ENCODE measurements around the gene JPH2. TPM values are rescaled to one million over a fixed set of nuclear protein-coding genes. Genes with fewer than 3 reads are reported as not detected.
"Not testable (repeated sequence)": the region's sequence is repeated elsewhere in the genome, so short reads cannot be mapped to it uniquely, and the experiment has no call there.

The JPH2 gene
- total RNA-seq, 2 donors from 2014 or later = 131 to 168 TPM

GRCh38 chr20:44199877-44200276 is 12.9 kb upstream of the JPH2 start:
- peak overlapping the region in 1 of 2 donors; percentile 29 for H3K27ac ChIP-seq
- no peaks in the 10 kb centered on the region for H3K9me3 ChIP-seq

GRCh38 chr20:44198872-44199271 is 11.9 kb upstream of the JPH2 start:
- Histone ChIP-seq H3K36me3 (peaks cover 68% of the 10 kb centered on the region), H3K27me3 (no peaks in the 10 kb centered on the region), H3K27ac (no peak overlapping the region), H3K4me1 (peaks cover 0 to 19% of the 10 kb centered on the region in 2 donors), H3K4me3 (no peak overlapping the region), H3K9me3 (no peaks in the 10 kb centered on the region)
- TF ChIP-seq CTCF (IDR thresholded peaks at IDR 0.05) = no peak
- peak; percentile 36 for DNase-seq (ENCODE audit: low spot score)

More at GRCh38 chr20:44199877-44200276, 12.9 kb upstream of the JPH2 start:
- H3K27me3 ChIP-seq = no peaks in the 10 kb centered on the region
- TF ChIP-seq CTCF (IDR thresholded peaks at IDR 0.05) = no peak
- peaks cover 0 to 29% of the 10 kb centered on the region in 2 donors for H3K4me1 ChIP-seq
- peak; percentile 21 for DNase-seq (ENCODE audit: low spot score)
- H3K36me3 ChIP-seq = peaks cover 68% of the 10 kb centered on the region
- H3K4me3 ChIP-seq = no peak overlapping the region

- H3K27me3 ChIP-seq = no peaks in the 10 kb centered on the region
- no peaks in the 10 kb centered on the region for H3K9me3 ChIP-seq
- H3K36me3 ChIP-seq = peaks cover 56% of the 10 kb centered on the region
- H3K4me3 ChIP-seq = no peak overlapping the region
- no peak for TF ChIP-seq CTCF (IDR thresholded peaks at IDR 0.05)
- DNase-seq (ENCODE audit: low spot score) = peak; percentile 13
- peaks cover 0 to 7% of the 10 kb centered on the region in 2 donors for H3K4me1 ChIP-seq
- no peak overlapping the region for H3K27ac ChIP-seq
These were observed 9.3 kb upstream of the JPH2 start for GRCh38 chr20:44196271-44196670.

GRCh38 chr20:44195605-44196004 is 8.6 kb upstream of the JPH2 start:
- H3K9me3 ChIP-seq = no peaks in the 10 kb centered on the region
- TF ChIP-seq CTCF (IDR thresholded peaks at IDR 0.05) = no peak
- peaks cover 0 to 7% of the 10 kb centered on the region in 2 donors for H3K4me1 ChIP-seq
- H3K27ac ChIP-seq = no peak overlapping the region
- H3K27me3 ChIP-seq = no peaks in the 10 kb centered on the region
- peaks cover 50% of the 10 kb centered on the region for H3K36me3 ChIP-seq
- DNase-seq (ENCODE audit: low spot score) = no peak
- H3K4me3 ChIP-seq = no peak overlapping the region

- TF ChIP-seq CTCF (IDR thresholded peaks at IDR 0.05) = no peak
- Histone ChIP-seq H3K36me3 (peaks cover 32% of the 10 kb centered on the region), H3K27ac (no peak overlapping the region), H3K4me3 (no peak overlapping the region), H3K27me3 (no peaks in the 10 kb centered on the region), H3K9me3 (no peaks in the 10 kb centered on the region), H3K4me1 (peaks cover 0 to 23% of the 10 kb centered on the region in 2 donors)
- no peak for DNase-seq (ENCODE audit: low spot score)
These were observed 6.8 kb upstream of the JPH2 start for GRCh38 chr20:44193801-44194200.

- H3K4me3 ChIP-seq = not testable (repeated sequence)
- Histone ChIP-seq H3K36me3 (peaks cover 11% of the 10 kb centered on the region), H3K4me1 (peaks cover 0 to 44% of the 10 kb centered on the region in 2 donors)
These were observed 4.7 kb upstream of the JPH2 start for GRCh38 chr20:44191640-44192039.

More at GRCh38 chr20:44191640-44192039, 4.7 kb upstream of the JPH2 start:
- not testable (repeated sequence) for H3K9me3 ChIP-seq, H3K27me3 ChIP-seq, H3K27ac ChIP-seq
- DNase-seq (ENCODE audit: low spot score) = peak; percentile 4
